ENCODE results near the gene RPS6KA2.

Gene RPS6KA2

DNA sequence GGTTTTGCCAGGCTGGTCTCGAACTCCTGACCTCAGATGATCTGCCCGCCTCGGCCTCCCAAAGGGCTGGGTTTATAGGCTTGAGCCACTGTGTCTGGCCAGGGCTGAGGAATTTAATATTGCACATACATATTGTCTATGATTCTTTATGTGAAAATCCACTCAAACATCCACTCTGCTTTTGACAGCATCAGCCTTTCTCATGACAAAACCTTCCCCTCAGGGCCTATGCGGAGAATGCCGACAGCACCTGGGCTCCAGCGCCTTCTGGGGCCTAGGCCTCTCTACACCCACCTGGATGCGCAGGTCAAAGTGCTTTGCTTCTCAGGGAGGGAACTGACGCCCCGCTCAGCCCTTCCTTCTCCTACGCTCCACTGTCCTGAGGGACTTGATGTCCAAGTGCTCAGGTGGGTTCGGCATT is 46.0 kb downstream of the RPS6KA2 start:
- Histone ChIP-seq H3K9me3 (ENCODE audit: insufficient read depth, low read length, severe bottlenecking) (no peaks in the 10 kb centered on the region), H3K4me2 (ENCODE audit: insufficient read depth, low read length) (no peak overlapping the region), H2AFZ (ENCODE audit: low read depth, low read length) (no peak overlapping the region), H4K20me1 (ENCODE audit: insufficient read depth, low read length) (no peaks in the 10 kb centered on the region), H3K9ac (ENCODE audit: low read depth, low read length) (no peak overlapping the region), H3K27me3 (ENCODE audit: insufficient read depth, low read length, poor library complexity) (no peaks in the 10 kb centered on the region), H3K36me3 (ENCODE audit: insufficient read depth, low read length) (no peaks in the 10 kb centered on the region), H3K4me1 (ENCODE audit: insufficient read depth, low read length) (no peaks in the 10 kb centered on the region), H3K27ac (ENCODE audit: low read length) (no peak overlapping the region), H3K79me2 (ENCODE audit: insufficient read depth, low read length) (no peaks in the 10 kb centered on the region), H3K4me3 (ENCODE audit: low read depth in 1 of 2, low read length in 2 of 2) (no peak overlapping the region)
- TF ChIP-seq EZH2 (IDR thresholded peaks at IDR 0.05; ENCODE audit: borderline replicate concordance, low read depth, low read length, severe bottlenecking) = no peak
- TF ChIP-seq, protein P1, sequence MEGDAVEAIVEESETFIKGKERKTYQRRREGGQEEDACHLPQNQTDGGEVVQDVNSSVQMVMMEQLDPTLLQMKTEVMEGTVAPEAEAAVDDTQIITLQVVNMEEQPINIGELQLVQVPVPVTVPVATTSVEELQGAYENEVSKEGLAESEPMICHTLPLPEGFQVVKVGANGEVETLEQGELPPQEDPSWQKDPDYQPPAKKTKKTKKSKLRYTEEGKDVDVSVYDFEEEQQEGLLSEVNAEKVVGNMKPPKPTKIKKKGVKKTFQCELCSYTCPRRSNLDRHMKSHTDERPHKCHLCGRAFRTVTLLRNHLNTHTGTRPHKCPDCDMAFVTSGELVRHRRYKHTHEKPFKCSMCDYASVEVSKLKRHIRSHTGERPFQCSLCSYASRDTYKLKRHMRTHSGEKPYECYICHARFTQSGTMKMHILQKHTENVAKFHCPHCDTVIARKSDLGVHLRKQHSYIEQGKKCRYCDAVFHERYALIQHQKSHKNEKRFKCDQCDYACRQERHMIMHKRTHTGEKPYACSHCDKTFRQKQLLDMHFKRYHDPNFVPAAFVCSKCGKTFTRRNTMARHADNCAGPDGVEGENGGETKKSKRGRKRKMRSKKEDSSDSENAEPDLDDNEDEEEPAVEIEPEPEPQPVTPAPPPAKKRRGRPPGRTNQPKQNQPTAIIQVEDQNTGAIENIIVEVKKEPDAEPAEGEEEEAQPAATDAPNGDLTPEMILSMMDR (IDR thresholded peaks at IDR 0.05; ENCODE audit: borderline replicate concordance, extremely low read depth, low read length, poor library complexity, severe bottlenecking) = no peak
- DNase-seq (no peak), ATAC-seq (ENCODE audit: insufficient read depth, low read depth) (no peak)

DNA sequence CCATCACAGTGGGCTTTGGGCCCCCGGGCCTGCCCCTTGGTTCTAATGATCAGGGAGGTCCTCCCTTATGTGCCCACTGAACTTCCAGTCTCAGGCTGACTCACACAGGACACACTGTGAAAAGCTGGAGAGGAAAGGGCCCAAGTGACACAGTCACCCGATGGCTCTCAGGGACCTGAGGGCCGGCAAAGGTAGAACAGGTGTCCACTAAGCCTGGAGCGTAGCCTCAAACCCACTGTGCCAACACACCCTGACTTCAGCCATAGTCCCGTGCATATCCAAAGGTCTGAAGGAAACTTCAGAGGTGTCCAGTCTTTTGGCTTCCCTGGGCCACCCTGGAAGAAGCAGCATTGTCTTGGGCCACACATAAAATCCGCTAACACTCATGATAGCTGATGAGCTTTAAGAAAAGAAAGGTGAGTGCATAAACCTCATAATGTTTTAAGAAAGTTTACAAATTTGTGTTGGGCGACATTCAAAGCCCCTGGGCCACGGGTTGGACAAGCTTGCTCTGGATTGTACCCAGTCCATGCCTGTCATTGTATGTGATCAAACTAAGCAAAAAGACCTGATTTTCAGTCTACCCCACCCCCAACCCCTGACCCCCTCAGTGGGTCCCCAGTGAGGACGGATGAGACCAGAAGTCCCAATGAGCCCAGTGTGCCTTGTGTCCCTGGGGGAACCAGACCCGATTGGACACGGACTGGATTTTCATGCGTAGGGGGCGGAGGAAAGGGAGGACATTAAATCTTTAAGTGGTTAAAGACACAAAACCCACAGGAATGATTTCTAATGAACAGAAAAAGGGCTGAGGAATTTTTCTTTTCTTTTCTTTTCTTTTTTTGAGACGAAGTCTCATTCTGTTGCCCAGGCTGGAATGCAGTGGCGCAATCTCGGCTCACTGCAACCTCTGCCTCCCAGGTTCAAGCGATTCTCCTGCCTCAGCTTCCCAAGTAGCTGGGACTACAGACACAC is 46.7 kb downstream of the RPS6KA2 start:
- TF ChIP-seq, protein P1 (IDR thresholded peaks at IDR 0.05; ENCODE audit: borderline replicate concordance, extremely low read depth, low read length, poor library complexity, severe bottlenecking) = no peak
- TF ChIP-seq EZH2 (IDR thresholded peaks at IDR 0.05; ENCODE audit: borderline replicate concordance, low read depth, low read length, severe bottlenecking) = no peak
- no peaks in the 10 kb centered on the region for H3K4me1 ChIP-seq (ENCODE audit: insufficient read depth, low read length)
- H2AFZ ChIP-seq (ENCODE audit: low read depth, low read length) = no peak overlapping the region
- no peak for DNase-seq
- H3K9ac ChIP-seq (ENCODE audit: low read depth, low read length) = no peak overlapping the region
- H3K4me3 ChIP-seq (ENCODE audit: low read depth in 1 of 2, low read length in 2 of 2) = no peak overlapping the region
- no peaks in the 10 kb centered on the region for H3K36me3 ChIP-seq (ENCODE audit: insufficient read depth, low read length)
- no peaks in the 10 kb centered on the region for H3K27me3 ChIP-seq (ENCODE audit: insufficient read depth, low read length, poor library complexity)
- H3K4me2 ChIP-seq (ENCODE audit: insufficient read depth, low read length) = no peak overlapping the region
- ATAC-seq (ENCODE audit: insufficient read depth, low read depth) = no peak
- no peak overlapping the region for H3K27ac ChIP-seq (ENCODE audit: low read length)
- no peaks in the 10 kb centered on the region for H3K9me3 ChIP-seq (ENCODE audit: insufficient read depth, low read length, severe bottlenecking)
- no peaks in the 10 kb centered on the region for H3K79me2 ChIP-seq (ENCODE audit: insufficient read depth, low read length)
- no peaks in the 10 kb centered on the region for H4K20me1 ChIP-seq (ENCODE audit: insufficient read depth, low read length)

DNA sequence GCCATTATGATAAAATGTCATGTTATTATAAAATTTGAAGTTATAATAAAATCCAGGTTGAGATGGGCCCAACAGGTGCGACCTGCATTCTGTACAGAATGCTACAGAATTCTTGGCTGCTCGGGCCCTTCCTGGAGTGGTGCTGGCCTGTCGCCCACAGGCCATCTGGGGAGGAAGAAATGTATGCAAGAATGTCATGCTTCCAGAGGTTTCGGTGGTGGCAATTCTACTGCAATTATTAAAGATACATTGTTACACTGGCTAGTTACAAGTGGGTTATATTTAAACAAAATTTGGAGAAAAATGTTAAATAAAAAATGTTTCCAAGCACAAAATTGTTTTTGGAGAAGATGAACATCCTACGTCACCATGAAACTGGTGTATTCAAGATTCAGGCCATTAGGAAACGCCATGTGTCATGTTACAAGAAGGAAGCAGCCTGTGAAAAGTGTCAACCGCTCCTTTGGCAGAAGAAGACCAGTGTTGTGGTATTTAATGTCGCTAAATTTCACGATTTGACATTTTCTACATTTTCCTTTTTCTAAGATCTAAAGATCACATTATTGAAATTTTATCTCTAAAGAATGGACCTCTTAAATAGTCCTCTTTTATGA is 47.7 kb downstream of the RPS6KA2 start:
- Histone ChIP-seq H3K79me2 (ENCODE audit: insufficient read depth, low read length) (no peaks in the 10 kb centered on the region), H3K4me2 (ENCODE audit: insufficient read depth, low read length) (no peak overlapping the region), H3K9ac (ENCODE audit: low read depth, low read length) (no peak overlapping the region), H3K27me3 (ENCODE audit: insufficient read depth, low read length, poor library complexity) (no peaks in the 10 kb centered on the region), H3K27ac (ENCODE audit: low read length) (no peak overlapping the region), H3K9me3 (ENCODE audit: insufficient read depth, low read length, severe bottlenecking) (no peaks in the 10 kb centered on the region), H3K4me1 (ENCODE audit: insufficient read depth, low read length) (no peaks in the 10 kb centered on the region), H4K20me1 (ENCODE audit: insufficient read depth, low read length) (no peaks in the 10 kb centered on the region), H3K4me3 (ENCODE audit: low read depth in 1 of 2, low read length in 2 of 2) (no peak overlapping the region), H3K36me3 (ENCODE audit: insufficient read depth, low read length) (no peaks in the 10 kb centered on the region), H2AFZ (ENCODE audit: low read depth, low read length) (no peak overlapping the region)
- ATAC-seq (ENCODE audit: insufficient read depth, low read depth) (no peak), DNase-seq (no peak)
- no peak for TF ChIP-seq EZH2 (IDR thresholded peaks at IDR 0.05; ENCODE audit: borderline replicate concordance, low read depth, low read length, severe bottlenecking)
- TF ChIP-seq, protein P1 (IDR thresholded peaks at IDR 0.05; ENCODE audit: borderline replicate concordance, extremely low read depth, low read length, poor library complexity, severe bottlenecking) = no peak
